Activated naive CD8-positive, alpha-beta T cell treated with anti-CD3 and anti-CD28 coated beads for 36 hours (primary cell): ENCODE data around the gene GUCY1A2. TPM values are rescaled to one million over a fixed set of nuclear protein-coding genes. Genes with fewer than 3 reads are reported as not detected.
"Not testable (repeated sequence)": the region's sequence is repeated elsewhere in the genome, so short reads cannot be mapped to it uniquely, and the experiment has no call there.

Source experiments
- DNase-seq: peaks from one replicate; pipeline ENCODE4 v3.0.0; 2021
- H3K27ac Mint-ChIP-seq: one replicate; pipeline ENCODE4 v1.8.0; 2022; ENCODE audit warnings: mild to moderate bottlenecking, moderate library complexity, mixed read lengths
- H3K27me3 Mint-ChIP-seq: one replicate; pipeline ENCODE4 v1.8.0; 2022; ENCODE audit warnings: mild to moderate bottlenecking, mixed read lengths
- H3K36me3 Mint-ChIP-seq: one replicate; pipeline ENCODE4 v1.8.0; 2021; ENCODE audit warnings: mild to moderate bottlenecking, mixed read lengths
- H3K4me1 Mint-ChIP-seq: one replicate; pipeline ENCODE4 v1.8.0; 2021; ENCODE audit warnings: mixed read lengths
- H3K4me3 Mint-ChIP-seq: one replicate; pipeline ENCODE4 v1.8.0; 2022; ENCODE audit warnings: mild to moderate bottlenecking, moderate library complexity, mixed read lengths
- H3K9me3 Mint-ChIP-seq: one replicate; pipeline ENCODE4 v1.8.0; 2022; ENCODE audit warnings: mixed read lengths
- total RNA-seq, 2 experiments: library from RNA; stranded (reverse); gene quantifications; one replicate each; pipeline ENCODE4 v1.2.3, GENCODE V29; 2021

GUCY1A2 gene
- total RNA-seq, 2 experiments from 2014 or later = not detected

- H3K27ac Mint-ChIP-seq = no peak overlapping the region
- no peak overlapping the region for H3K4me3 Mint-ChIP-seq
- H3K4me1 Mint-ChIP-seq = no peaks in the 10 kb centered on the region
- no peaks in the 10 kb centered on the region for H3K36me3 Mint-ChIP-seq
- H3K9me3 Mint-ChIP-seq = no peaks in the 10 kb centered on the region
- no peaks in the 10 kb centered on the region for H3K27me3 Mint-ChIP-seq
- no peak for DNase-seq
These were observed 81.2 kb downstream of the GUCY1A2 start for GRCh38 chr11:106937111-106937510.

- no peak overlapping the region for H3K4me3 Mint-ChIP-seq
- DNase-seq = no peak
- H3K27me3 Mint-ChIP-seq = no peaks in the 10 kb centered on the region
- no peaks in the 10 kb centered on the region for H3K36me3 Mint-ChIP-seq
- H3K9me3 Mint-ChIP-seq = peaks cover 3% of the 10 kb centered on the region
- H3K4me1 Mint-ChIP-seq = no peaks in the 10 kb centered on the region
- H3K27ac Mint-ChIP-seq = no peak overlapping the region
These were observed 93.0 kb downstream of the GUCY1A2 start for GRCh38 chr11:106925245-106925644.

- no peaks in the 10 kb centered on the region for H3K4me1 Mint-ChIP-seq
- H3K4me3 Mint-ChIP-seq = no peak overlapping the region
- H3K36me3 Mint-ChIP-seq = no peaks in the 10 kb centered on the region
- peaks cover 2% of the 10 kb centered on the region for H3K9me3 Mint-ChIP-seq
- H3K27me3 Mint-ChIP-seq = no peaks in the 10 kb centered on the region
- H3K27ac Mint-ChIP-seq = no peak overlapping the region
- no peak for DNase-seq
These were observed 97.3 kb downstream of the GUCY1A2 start for GRCh38 chr11:106920899-106921509.

- no peak for DNase-seq
These were observed 100.3 kb downstream of the GUCY1A2 start for GRCh38 chr11:106917973-106918372.

GRCh38 chr11:106914409-106914808, 103.9 kb downstream of the GUCY1A2 start:
- H3K27me3 Mint-ChIP-seq = no peaks in the 10 kb centered on the region
- no peak overlapping the region for H3K27ac Mint-ChIP-seq
- H3K4me3 Mint-ChIP-seq = no peak overlapping the region
- H3K4me1 Mint-ChIP-seq = no peaks in the 10 kb centered on the region
- peaks cover 7% of the 10 kb centered on the region for H3K9me3 Mint-ChIP-seq
- DNase-seq = no peak
- H3K36me3 Mint-ChIP-seq = no peaks in the 10 kb centered on the region

More at GRCh38 chr11:106917973-106918372, 100.3 kb downstream of the GUCY1A2 start:
- H3K27me3 Mint-ChIP-seq = no peaks in the 10 kb centered on the region
- peaks cover 7% of the 10 kb centered on the region for H3K9me3 Mint-ChIP-seq
- H3K4me1 Mint-ChIP-seq = no peaks in the 10 kb centered on the region
- no peaks in the 10 kb centered on the region for H3K36me3 Mint-ChIP-seq
- no peak overlapping the region for H3K27ac Mint-ChIP-seq
- no peak overlapping the region for H3K4me3 Mint-ChIP-seq

- H3K27ac Mint-ChIP-seq = no peak overlapping the region
- DNase-seq = no peak
- no peak overlapping the region for H3K4me3 Mint-ChIP-seq
- H3K36me3 Mint-ChIP-seq = no peaks in the 10 kb centered on the region
- H3K9me3 Mint-ChIP-seq = peaks cover 5% of the 10 kb centered on the region
- H3K27me3 Mint-ChIP-seq = no peaks in the 10 kb centered on the region
- H3K4me1 Mint-ChIP-seq = no peaks in the 10 kb centered on the region
These were observed 105.1 kb downstream of the GUCY1A2 start for GRCh38 chr11:106913141-106913540.

- DNase-seq = no peak
- Mint-ChIP-seq H3K27me3 (no peaks in the 10 kb centered on the region), H3K4me3 (no peak overlapping the region), H3K27ac (no peak overlapping the region), H3K36me3 (no peaks in the 10 kb centered on the region), H3K9me3 (peaks cover 4% of the 10 kb centered on the region), H3K4me1 (no peaks in the 10 kb centered on the region)
These were observed 113.5 kb downstream of the GUCY1A2 start for GRCh38 chr11:106904826-106905225.

GRCh38 chr11:106889718-106890117, 128.6 kb downstream of the GUCY1A2 start:
- Mint-ChIP-seq H3K27ac (no peak overlapping the region), H3K4me3 (no peak overlapping the region), H3K4me1 (no peaks in the 10 kb centered on the region), H3K9me3 (no peaks in the 10 kb centered on the region), H3K36me3 (no peaks in the 10 kb centered on the region), H3K27me3 (no peaks in the 10 kb centered on the region)
- no peak for DNase-seq

GRCh38 chr11:106888386-106888785, 129.9 kb downstream of the GUCY1A2 start:
- Mint-ChIP-seq H3K4me3 (no peak overlapping the region), H3K27me3 (no peaks in the 10 kb centered on the region), H3K36me3 (no peaks in the 10 kb centered on the region), H3K9me3 (peaks cover 3% of the 10 kb centered on the region), H3K27ac (no peak overlapping the region), H3K4me1 (no peaks in the 10 kb centered on the region)
- no peak for DNase-seq

GRCh38 chr11:106883693-106884092, 134.6 kb downstream of the GUCY1A2 start:
- DNase-seq, H3K9me3 Mint-ChIP-seq, H3K27me3 Mint-ChIP-seq, H3K4me3 Mint-ChIP-seq, H3K4me1 Mint-ChIP-seq, H3K27ac Mint-ChIP-seq, H3K36me3 Mint-ChIP-seq: not testable (repeated sequence)

GRCh38 chr11:106879832-106880546, 138.3 kb downstream of the GUCY1A2 start:
- Mint-ChIP-seq H3K27ac (no peak overlapping the region), H3K36me3 (no peaks in the 10 kb centered on the region), H3K27me3 (no peaks in the 10 kb centered on the region), H3K9me3 (peaks cover 12% of the 10 kb centered on the region), H3K4me1 (no peaks in the 10 kb centered on the region), H3K4me3 (no peak overlapping the region)
- no peak for DNase-seq

GRCh38 chr11:106879029-106879428, 139.2 kb downstream of the GUCY1A2 start:
- Mint-ChIP-seq H3K9me3 (peaks cover 10% of the 10 kb centered on the region), H3K4me3 (no peak overlapping the region), H3K27ac (no peak overlapping the region), H3K4me1 (no peaks in the 10 kb centered on the region), H3K36me3 (no peaks in the 10 kb centered on the region), H3K27me3 (no peaks in the 10 kb centered on the region)
- no peak for DNase-seq

GRCh38 chr11:106875013-106875412, 143.3 kb downstream of the GUCY1A2 start:
- H3K27me3 Mint-ChIP-seq = no peaks in the 10 kb centered on the region
- peaks cover 9% of the 10 kb centered on the region for H3K9me3 Mint-ChIP-seq
- no peaks in the 10 kb centered on the region for H3K36me3 Mint-ChIP-seq

GRCh38 chr11:106872246-106872645, 146.0 kb downstream of the GUCY1A2 start:
- Mint-ChIP-seq H3K27ac (no peak overlapping the region), H3K4me1 (no peaks in the 10 kb centered on the region), H3K9me3 (peaks cover 4% of the 10 kb centered on the region), H3K27me3 (no peaks in the 10 kb centered on the region), H3K4me3 (no peak overlapping the region), H3K36me3 (no peaks in the 10 kb centered on the region)
- DNase-seq = no peak

More at GRCh38 chr11:106875013-106875412, 143.3 kb downstream of the GUCY1A2 start:
- no peak for DNase-seq
- no peak overlapping the region for H3K4me3 Mint-ChIP-seq
- H3K4me1 Mint-ChIP-seq = no peaks in the 10 kb centered on the region
- no peak overlapping the region for H3K27ac Mint-ChIP-seq

GRCh38 chr11:106858200-106858599, 160.1 kb downstream of the GUCY1A2 start:
- Mint-ChIP-seq H3K27ac (no peak overlapping the region), H3K27me3 (no peaks in the 10 kb centered on the region), H3K4me1 (no peaks in the 10 kb centered on the region), H3K9me3 (peaks cover 13% of the 10 kb centered on the region), H3K4me3 (no peak overlapping the region), H3K36me3 (no peaks in the 10 kb centered on the region)
- no peak for DNase-seq

GRCh38 chr11:106856566-106856965, 161.7 kb downstream of the GUCY1A2 start:
- H3K36me3 Mint-ChIP-seq = no peaks in the 10 kb centered on the region
- H3K4me3 Mint-ChIP-seq = no peak overlapping the region
- H3K27me3 Mint-ChIP-seq = no peaks in the 10 kb centered on the region
- H3K4me1 Mint-ChIP-seq = no peaks in the 10 kb centered on the region
- peaks cover 14% of the 10 kb centered on the region for H3K9me3 Mint-ChIP-seq
- no peak overlapping the region for H3K27ac Mint-ChIP-seq
- no peak for DNase-seq
